Erythroblast (primary cell): ENCODE data around the gene ARID1B.
"Not testable (repeated sequence)": the region's sequence is repeated elsewhere in the genome, so short reads cannot be mapped to it uniquely, and the experiment has no call there.

ENCODE experiments used
- DNase-seq, 2 experiments: peaks; one replicate each; lab custom pipeline; 2025; lab: John Stamatoyannopoulos, UW
- GATA1 ChIP-seq: IDR thresholded peaks from 2 replicates; pipeline ENCODE4 v1.6.1; 2011; ENCODE audit warnings: low read depth, mild to moderate bottlenecking, control low read depth, low read length, moderate library complexity
- POLR2A ChIP-seq: IDR thresholded peaks from 2 replicates; pipeline ENCODE4 v1.6.1; 2011; ENCODE audit warnings: mild to moderate bottlenecking, low read length

ARID1B gene

GRCh38 chr6:156944412-156944811 is 167.2 kb downstream of the ARID1B start:
- no peak for DNase-seq
- TF ChIP-seq GATA1 (no peak), POLR2A (no peak)

GRCh38 chr6:156945789-156946172 is 168.6 kb downstream of the ARID1B start:
- DNase-seq, result not testable (repeated sequence)

GRCh38 chr6:156946370-156946936 is 169.3 kb downstream of the ARID1B start:
- DNase-seq, result no peak
- TF ChIP-seq POLR2A (no peak), GATA1 (no peak)

- DNase-seq, result no peak
- TF ChIP-seq GATA1, result no peak
- no peak for TF ChIP-seq POLR2A
Observed at GRCh38 chr6:156948277-156948676, 171.1 kb downstream of the ARID1B start.

GRCh38 chr6:156948807-156949206 is 171.6 kb downstream of the ARID1B start:
- TF ChIP-seq GATA1 (no peak), POLR2A (no peak)
- DNase-seq, result no peak

GRCh38 chr6:156949376-156949775 is 172.2 kb downstream of the ARID1B start:
- DNase-seq, result no peak
- TF ChIP-seq GATA1 (no peak), POLR2A (no peak)

- DNase-seq, result no peak
- no peak for TF ChIP-seq POLR2A
Observed at GRCh38 chr6:156950084-156950483, 172.9 kb downstream of the ARID1B start.

GRCh38 chr6:156950531-156950930 is 173.4 kb downstream of the ARID1B start:
- TF ChIP-seq GATA1 (no peak), POLR2A (no peak)
- DNase-seq, result no peak

- DNase-seq, result no peak
Observed at GRCh38 chr6:156952401-156952800, 175.2 kb downstream of the ARID1B start.

GRCh38 chr6:156953127-156953478 is 175.9 kb downstream of the ARID1B start:
- TF ChIP-seq POLR2A, result no peak
- TF ChIP-seq GATA1, result no peak
- DNase-seq, result no peak

More at GRCh38 chr6:156952401-156952800, 175.2 kb downstream of the ARID1B start:
- no peak for TF ChIP-seq GATA1
- no peak for TF ChIP-seq POLR2A

GRCh38 chr6:156953479-156954146 is 176.4 kb downstream of the ARID1B start:
- peak; percentile 77 to 78 for DNase-seq
- TF ChIP-seq GATA1 (no peak), POLR2A (no peak)

GRCh38 chr6:156954191-156954590 is 177.0 kb downstream of the ARID1B start:
- TF ChIP-seq POLR2A (no peak), GATA1 (no peak)
- no peak for DNase-seq

GRCh38 chr6:156954816-156955215 is 177.6 kb downstream of the ARID1B start:
- TF ChIP-seq POLR2A (no peak), GATA1 (no peak)
- no peak for DNase-seq

GRCh38 chr6:156955494-156956183 is 178.5 kb downstream of the ARID1B start:
- no peak for DNase-seq
- TF ChIP-seq GATA1, result no peak
- no peak for TF ChIP-seq POLR2A
